ENCODE results near the gene CASZ1.

Gene CASZ1

GRCh38 chr1:10629091-10629815 is 167.2 kb downstream of the CASZ1 start:
- H3K9ac ChIP-seq (ENCODE audit: low read depth in 1 of 2, low read length in 2 of 2), result no peak overlapping the region
- peaks cover 15 to 33% of the 10 kb centered on the region in 2 donors for H3K36me3 ChIP-seq (ENCODE audit: control insufficient read depth in 1 of 2, insufficient read depth in 2 of 2, low read length in 2 of 2)
- H3K9me3 ChIP-seq (ENCODE audit: control insufficient read depth in 1 of 2, low read length in 2 of 2), result no peaks in the 10 kb centered on the region
- no peaks in the 10 kb centered on the region for H3K4me1 ChIP-seq (ENCODE audit: control insufficient read depth in 1 of 2, insufficient read depth in 2 of 2, low read length in 2 of 2)
- no peak overlapping the region for H3K27ac ChIP-seq (ENCODE audit: low read depth, low read length)
- no peak overlapping the region for H3K4me3 ChIP-seq (ENCODE audit: low read depth in 1 of 2, low read length in 2 of 2)
- H3K27me3 ChIP-seq (ENCODE audit: control insufficient read depth in 1 of 2, insufficient read depth in 2 of 2, low read length in 2 of 2), result no peaks in the 10 kb centered on the region

DNA sequence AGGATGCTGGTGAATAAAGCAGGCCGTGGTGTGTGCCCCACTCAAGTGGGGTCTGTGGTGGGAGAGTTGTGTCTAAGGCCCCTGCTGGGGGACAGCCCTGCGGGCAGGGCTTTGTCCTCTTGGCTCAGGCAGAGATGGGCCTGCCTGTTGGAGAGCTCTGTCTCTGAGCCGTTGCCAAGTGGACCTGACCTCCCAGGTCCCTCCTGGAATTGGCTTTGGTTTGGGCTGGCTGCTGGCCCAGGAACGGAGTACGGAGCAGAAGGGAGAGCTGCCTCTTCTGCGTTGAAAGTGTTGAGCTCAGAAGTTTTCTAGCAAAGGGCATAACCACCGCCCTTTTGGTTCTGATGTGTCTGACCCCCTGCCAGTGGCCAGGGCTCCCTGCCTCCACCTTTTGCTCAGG is 167.8 kb downstream of the CASZ1 start:
- Histone ChIP-seq H3K27ac (ENCODE audit: low read depth, low read length) (no peak overlapping the region), H3K36me3 (ENCODE audit: control insufficient read depth in 1 of 2, insufficient read depth in 2 of 2, low read length in 2 of 2) (peaks cover 15 to 38% of the 10 kb centered on the region in 2 donors), H3K4me1 (ENCODE audit: control insufficient read depth in 1 of 2, insufficient read depth in 2 of 2, low read length in 2 of 2) (no peaks in the 10 kb centered on the region), H3K9ac (ENCODE audit: low read depth in 1 of 2, low read length in 2 of 2) (no peak overlapping the region), H3K27me3 (ENCODE audit: control insufficient read depth in 1 of 2, insufficient read depth in 2 of 2, low read length in 2 of 2) (no peaks in the 10 kb centered on the region), H3K9me3 (ENCODE audit: control insufficient read depth in 1 of 2, low read length in 2 of 2) (no peaks in the 10 kb centered on the region), H3K4me3 (ENCODE audit: low read depth in 1 of 2, low read length in 2 of 2) (no peak overlapping the region)

GRCh38 chr1:10626791-10627410 is 169.5 kb downstream of the CASZ1 start:
- H3K9ac ChIP-seq (ENCODE audit: low read depth in 1 of 2, low read length in 2 of 2), result no peak overlapping the region
- no peaks in the 10 kb centered on the region for H3K4me1 ChIP-seq (ENCODE audit: control insufficient read depth in 1 of 2, insufficient read depth in 2 of 2, low read length in 2 of 2)
- H3K9me3 ChIP-seq (ENCODE audit: control insufficient read depth in 1 of 2, low read length in 2 of 2), result no peaks in the 10 kb centered on the region
- no peak overlapping the region for H3K4me3 ChIP-seq (ENCODE audit: low read depth in 1 of 2, low read length in 2 of 2)
- no peak overlapping the region for H3K27ac ChIP-seq (ENCODE audit: low read depth, low read length)
- peaks cover 20 to 47% of the 10 kb centered on the region in 2 donors for H3K36me3 ChIP-seq (ENCODE audit: control insufficient read depth in 1 of 2, insufficient read depth in 2 of 2, low read length in 2 of 2)
- no peaks in the 10 kb centered on the region for H3K27me3 ChIP-seq (ENCODE audit: control insufficient read depth in 1 of 2, insufficient read depth in 2 of 2, low read length in 2 of 2)

- peaks cover 20 to 51% of the 10 kb centered on the region in 2 donors for H3K36me3 ChIP-seq (ENCODE audit: control insufficient read depth in 1 of 2, insufficient read depth in 2 of 2, low read length in 2 of 2)
- no peaks in the 10 kb centered on the region for H3K9me3 ChIP-seq (ENCODE audit: control insufficient read depth in 1 of 2, low read length in 2 of 2)
- H3K4me1 ChIP-seq (ENCODE audit: control insufficient read depth in 1 of 2, insufficient read depth in 2 of 2, low read length in 2 of 2), result no peaks in the 10 kb centered on the region
- H3K9ac ChIP-seq (ENCODE audit: low read depth in 1 of 2, low read length in 2 of 2), result no peak overlapping the region
- no peak overlapping the region for H3K27ac ChIP-seq (ENCODE audit: low read depth, low read length)
- H3K4me3 ChIP-seq (ENCODE audit: low read depth in 1 of 2, low read length in 2 of 2), result no peak overlapping the region
- no peaks in the 10 kb centered on the region for H3K27me3 ChIP-seq (ENCODE audit: control insufficient read depth in 1 of 2, insufficient read depth in 2 of 2, low read length in 2 of 2)
Observed at GRCh38 chr1:10626131-10626731, 170.2 kb downstream of the CASZ1 start.

- H3K9me3 ChIP-seq (ENCODE audit: control insufficient read depth in 1 of 2, low read length in 2 of 2), result no peaks in the 10 kb centered on the region
- no peaks in the 10 kb centered on the region for H3K27me3 ChIP-seq (ENCODE audit: control insufficient read depth in 1 of 2, insufficient read depth in 2 of 2, low read length in 2 of 2)
- H3K4me3 ChIP-seq (ENCODE audit: low read depth in 1 of 2, low read length in 2 of 2), result no peak overlapping the region
- no peaks in the 10 kb centered on the region for H3K4me1 ChIP-seq (ENCODE audit: control insufficient read depth in 1 of 2, insufficient read depth in 2 of 2, low read length in 2 of 2)
- H3K27ac ChIP-seq (ENCODE audit: low read depth, low read length), result no peak overlapping the region
- no peak overlapping the region for H3K9ac ChIP-seq (ENCODE audit: low read depth in 1 of 2, low read length in 2 of 2)
- H3K36me3 ChIP-seq (ENCODE audit: control insufficient read depth in 1 of 2, insufficient read depth in 2 of 2, low read length in 2 of 2), result peaks cover 20 to 46% of the 10 kb centered on the region in 2 donors
Observed at GRCh38 chr1:10625554-10625953, 170.9 kb downstream of the CASZ1 start.

DNA sequence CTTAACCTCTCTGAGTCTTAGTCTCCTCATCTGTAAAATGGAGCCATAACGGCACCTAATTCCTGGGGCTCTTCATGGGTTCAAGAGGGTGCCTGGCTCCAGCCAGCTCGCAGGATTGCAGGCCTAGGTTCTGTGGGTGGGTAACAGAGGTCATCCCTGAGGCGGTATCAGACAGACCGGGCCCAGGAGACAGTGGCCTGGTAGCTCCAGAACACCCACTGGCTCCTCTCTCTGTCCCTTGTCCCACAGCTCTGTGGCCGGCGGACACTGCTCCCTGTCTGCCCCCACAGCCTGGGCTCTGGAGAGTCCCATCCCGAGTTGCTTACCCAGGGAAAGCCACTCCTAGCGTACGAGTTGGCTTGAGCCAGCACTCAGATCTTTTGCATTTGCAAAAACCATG is 171.4 kb downstream of the CASZ1 start:
- peaks cover 20 to 46% of the 10 kb centered on the region in 2 donors for H3K36me3 ChIP-seq (ENCODE audit: control insufficient read depth in 1 of 2, insufficient read depth in 2 of 2, low read length in 2 of 2)
- H3K4me3 ChIP-seq (ENCODE audit: low read depth in 1 of 2, low read length in 2 of 2), result no peak overlapping the region
- no peaks in the 10 kb centered on the region for H3K4me1 ChIP-seq (ENCODE audit: control insufficient read depth in 1 of 2, insufficient read depth in 2 of 2, low read length in 2 of 2)
- no peak overlapping the region for H3K27ac ChIP-seq (ENCODE audit: low read depth, low read length)
- H3K9ac ChIP-seq (ENCODE audit: low read depth in 1 of 2, low read length in 2 of 2), result no peak overlapping the region
- H3K9me3 ChIP-seq (ENCODE audit: control insufficient read depth in 1 of 2, low read length in 2 of 2), result no peaks in the 10 kb centered on the region
- H3K27me3 ChIP-seq (ENCODE audit: control insufficient read depth in 1 of 2, insufficient read depth in 2 of 2, low read length in 2 of 2), result no peaks in the 10 kb centered on the region

- no peaks in the 10 kb centered on the region for H3K9me3 ChIP-seq (ENCODE audit: control insufficient read depth in 1 of 2, low read length in 2 of 2)
- H3K4me3 ChIP-seq (ENCODE audit: low read depth in 1 of 2, low read length in 2 of 2), result no peak overlapping the region
- no peak overlapping the region for H3K27ac ChIP-seq (ENCODE audit: low read depth, low read length)
- no peak overlapping the region for H3K9ac ChIP-seq (ENCODE audit: low read depth in 1 of 2, low read length in 2 of 2)
- no peaks in the 10 kb centered on the region for H3K27me3 ChIP-seq (ENCODE audit: control insufficient read depth in 1 of 2, insufficient read depth in 2 of 2, low read length in 2 of 2)
- no peaks in the 10 kb centered on the region for H3K4me1 ChIP-seq (ENCODE audit: control insufficient read depth in 1 of 2, insufficient read depth in 2 of 2, low read length in 2 of 2)
- peaks cover 17 to 40% of the 10 kb centered on the region in 2 donors for H3K36me3 ChIP-seq (ENCODE audit: control insufficient read depth in 1 of 2, insufficient read depth in 2 of 2, low read length in 2 of 2)
Observed at GRCh38 chr1:10624256-10625050, 172.0 kb downstream of the CASZ1 start.

DNA sequence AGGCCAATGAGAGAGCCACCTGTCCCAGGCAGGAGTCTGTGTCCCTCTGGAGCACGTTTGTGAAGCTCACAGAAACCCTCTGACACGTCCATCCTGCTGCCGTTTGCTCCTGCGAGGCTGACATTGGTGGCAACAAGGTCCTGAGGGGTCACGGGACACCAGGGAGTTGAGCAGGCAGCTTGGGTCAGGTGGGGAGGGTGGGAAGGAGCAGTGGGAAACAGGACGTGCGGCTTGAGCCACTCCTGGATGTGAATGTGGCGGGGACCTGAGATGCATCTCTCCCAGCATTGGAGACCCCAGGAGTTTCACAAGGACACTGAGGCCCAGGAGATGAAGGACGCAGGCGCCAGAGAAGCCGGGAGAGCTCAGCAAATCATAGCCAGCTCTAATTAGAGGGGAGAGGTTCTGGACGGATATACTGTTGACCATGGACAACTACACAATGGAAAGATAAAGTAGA is 172.7 kb downstream of the CASZ1 start:
- no peaks in the 10 kb centered on the region for H3K4me1 ChIP-seq (ENCODE audit: control insufficient read depth in 1 of 2, insufficient read depth in 2 of 2, low read length in 2 of 2)
- no peaks in the 10 kb centered on the region for H3K9me3 ChIP-seq (ENCODE audit: control insufficient read depth in 1 of 2, low read length in 2 of 2)
- peaks cover 21 to 37% of the 10 kb centered on the region in 2 donors for H3K36me3 ChIP-seq (ENCODE audit: control insufficient read depth in 1 of 2, insufficient read depth in 2 of 2, low read length in 2 of 2)

DNA sequence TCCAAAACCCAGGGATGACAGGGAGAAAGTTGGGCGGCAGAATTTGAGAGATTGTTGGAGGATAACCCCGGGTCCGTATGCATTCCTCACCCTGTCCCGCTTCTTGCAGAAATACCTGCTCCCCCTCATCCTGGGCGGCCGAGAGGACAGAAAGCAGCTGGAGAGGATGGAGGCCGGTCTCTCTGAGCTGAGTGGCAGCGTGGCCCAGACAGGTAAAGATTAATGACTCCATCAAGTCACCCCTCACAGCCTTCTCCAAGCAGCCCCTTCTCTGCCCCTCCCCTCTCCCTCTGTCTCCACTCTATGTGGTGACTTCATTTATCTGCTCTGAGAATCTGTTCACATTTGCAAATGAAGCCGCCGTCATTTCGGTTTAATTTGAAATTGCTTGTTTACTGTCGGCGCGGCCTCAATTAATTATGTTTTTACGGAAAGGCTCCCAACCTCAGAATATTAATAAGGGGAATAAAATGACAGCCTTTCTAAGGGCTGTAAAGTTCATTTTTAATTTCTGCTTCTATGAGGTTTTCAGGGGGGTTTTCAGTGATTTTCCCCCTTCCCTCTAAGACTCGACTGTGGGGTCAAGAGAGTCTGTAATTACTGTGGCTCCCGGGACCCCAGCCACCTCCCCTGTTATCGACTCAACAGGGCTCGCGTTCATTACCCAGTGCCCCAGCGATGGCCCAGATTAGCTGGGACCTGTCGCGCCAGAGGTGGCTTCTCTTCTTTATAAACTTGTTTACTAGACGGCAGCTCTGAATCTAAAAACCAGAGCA is 173.3 kb downstream of the CASZ1 start:
- Histone ChIP-seq H3K9me3 (ENCODE audit: control insufficient read depth in 1 of 2, low read length in 2 of 2) (no peaks in the 10 kb centered on the region), H3K36me3 (ENCODE audit: control insufficient read depth in 1 of 2, insufficient read depth in 2 of 2, low read length in 2 of 2) (peaks cover 26 to 43% of the 10 kb centered on the region in 2 donors), H3K27ac (ENCODE audit: low read depth, low read length) (no peak overlapping the region)

More for the DNA sequence above, 172.7 kb downstream of the CASZ1 start:
- Histone ChIP-seq H3K4me3 (ENCODE audit: low read depth in 1 of 2, low read length in 2 of 2) (no peak overlapping the region), H3K27ac (ENCODE audit: low read depth, low read length) (no peak overlapping the region), H3K27me3 (ENCODE audit: control insufficient read depth in 1 of 2, insufficient read depth in 2 of 2, low read length in 2 of 2) (no peaks in the 10 kb centered on the region), H3K9ac (ENCODE audit: low read depth in 1 of 2, low read length in 2 of 2) (no peak overlapping the region)

More for the DNA sequence above, 173.3 kb downstream of the CASZ1 start:
- Histone ChIP-seq H3K4me1 (ENCODE audit: control insufficient read depth in 1 of 2, insufficient read depth in 2 of 2, low read length in 2 of 2) (no peaks in the 10 kb centered on the region), H3K27me3 (ENCODE audit: control insufficient read depth in 1 of 2, insufficient read depth in 2 of 2, low read length in 2 of 2) (no peaks in the 10 kb centered on the region), H3K4me3 (ENCODE audit: low read depth in 1 of 2, low read length in 2 of 2) (no peak overlapping the region), H3K9ac (ENCODE audit: low read depth in 1 of 2, low read length in 2 of 2) (no peak overlapping the region)

All from duodenal mucosa (tissue), 2 donors.